ENCODE data around the gene OR6A2.

Gene OR6A2

GRCh38 chr11:6799402-6799801 lies at the start of gene OR6A2:
OR6A2 (minus strand) TSS chr11:6799689; CDS start chr11:6795708, 3,981 bp downstream.
- no peak for TF ChIP-seq CTCF (IDR thresholded peaks at IDR 0.05)

- TF ChIP-seq CTCF (IDR thresholded peaks at IDR 0.05): no peak
Measured at GRCh38 chr11:6845383-6845782, 45.9 kb upstream of the OR6A2 start, which contains the start of gene OR10A5. OR10A5 (plus strand) TSS chr11:6845683; CDS start chr11:6845683, 0 bp downstream.

- no peak for TF ChIP-seq CTCF (IDR thresholded peaks at IDR 0.05)
Measured at GRCh38 chr11:6844356-6844755, 44.9 kb upstream of the OR6A2 start.

GRCh38 chr11:6843670-6844069 lies 44.2 kb upstream of the OR6A2 start:
- no peak for TF ChIP-seq CTCF (IDR thresholded peaks at IDR 0.05)

- no peak for TF ChIP-seq CTCF (IDR thresholded peaks at IDR 0.05)
Measured at GRCh38 chr11:6841694-6842093, 42.2 kb upstream of the OR6A2 start.

GRCh38 chr11:6834021-6834420 lies 34.5 kb upstream of the OR6A2 start:
- TF ChIP-seq CTCF (IDR thresholded peaks at IDR 0.05): no peak

- TF ChIP-seq CTCF (IDR thresholded peaks at IDR 0.05): no peak
Measured at GRCh38 chr11:6833356-6833755, 33.9 kb upstream of the OR6A2 start.

GRCh38 chr11:6828103-6828502 lies 28.6 kb upstream of the OR6A2 start:
- TF ChIP-seq CTCF (IDR thresholded peaks at IDR 0.05): no peak
